Measurements from ENCODE around the gene CKM. TPM values are rescaled to one million over a fixed set of nuclear protein-coding genes. Genes with fewer than 3 reads are reported as not detected.

CKM gene
- total and polyA plus RNA-seq, 2 donors (not counting 3 experiments of a cell fraction or from before 2014, with no cell fraction given) = not detected

- Histone ChIP-seq H3K9me3 (replicated peaks; ENCODE audit: control insufficient read depth, insufficient read depth, low read length) (no peaks in the 10 kb centered on the region), H4K20me1 (replicated peaks; ENCODE audit: control insufficient read depth, extremely low read depth, insufficient read depth, low read length) (no peaks in the 10 kb centered on the region), H3K36me3 (ENCODE audit: control insufficient read depth in 2 of 2, extremely low read depth in 1 of 2, insufficient read depth in 2 of 2, low read length in 2 of 2) (peaks cover 0 to 27% of the 10 kb centered on the region in 2 experiments), H3K9me1 (replicated peaks; ENCODE audit: control insufficient read depth, extremely low read depth, insufficient read depth, low read length) (no peaks in the 10 kb centered on the region), H3K9ac (replicated peaks; ENCODE audit: extremely low read depth, insufficient read depth, low read length) (no peak overlapping the region), H3K27me3 (ENCODE audit: control insufficient read depth in 2 of 2, insufficient read depth in 2 of 2, low read length in 2 of 2) (no peaks in the 10 kb centered on the region), H3K4me1 (ENCODE audit: control insufficient read depth, extremely low read depth, insufficient read depth, low read length) (no peaks in the 10 kb centered on the region), H2AFZ (ENCODE audit: low read depth, low read length) (no peak overlapping the region), H3K4me2 (ENCODE audit: insufficient read depth, low read length) (no peak overlapping the region), H3K27ac (ENCODE audit: insufficient read depth, low read depth, low read length) (no peak overlapping the region), H3K79me2 (ENCODE audit: control insufficient read depth, insufficient read depth, low read length) (no peaks in the 10 kb centered on the region), H3K4me3 (replicated peaks in 1 of 3; ENCODE audit: insufficient read depth in 1 of 3, low read depth in 1 of 3, low read length in 3 of 3) (no peak overlapping the region)
- POLR2A ChIA-PET = no interaction called here
- dilution Hi-C loops (cut with MboI; ENCODE audit: extremely low pct_ligation_motif_present, low sequenced_read_pairs) = no loop called here
- intact Hi-C loops (cut with micrococcal nuclease) = no loop called here
- TF ChIP-seq JUN (IDR thresholded peaks at IDR 0.05; ENCODE audit: borderline replicate concordance, insufficient read depth, insufficient read length, low read depth) = no peak
- no peak for TF ChIP-seq GATA2 (IDR thresholded peaks at IDR 0.05; ENCODE audit: insufficient read depth, insufficient read length, low read depth, low read length)
- no peak for TF ChIP-seq EZH2 (IDR thresholded peaks at IDR 0.05; ENCODE audit: borderline replicate concordance, low read depth, low read length, severe bottlenecking)
- no peak for TF ChIP-seq MAX (IDR thresholded peaks at IDR 0.05; ENCODE audit: insufficient read depth, insufficient read length)
- no peak for TF ChIP-seq POLR2AphosphoS5 (IDR thresholded peaks at IDR 0.05; ENCODE audit: insufficient read depth, low read depth, low read length)
- TF ChIP-seq FOS (IDR thresholded peaks at IDR 0.05; ENCODE audit: borderline replicate concordance, insufficient read depth, low read length) = no peak
- no peak for TF ChIP-seq POLR2A (IDR thresholded peaks at IDR 0.05; ENCODE audit: low read depth, low read length)
- no peak for TF ChIP-seq CTCF (IDR thresholded peaks at IDR 0.05; ENCODE audit: extremely low read depth in 1 of 2, insufficient read depth in 1 of 2, low read depth in 1 of 2, low read length in 2 of 2)
- BruUV-seq (replicated peaks) = no TSS peak
- no peak for FAIRE-seq
- no peak for DNase-seq (ENCODE audit: low read depth, low spot score)
- CTCF ChIA-PET = no interaction called here
These were observed 38.9 kb upstream of the CKM start for GRCh38 chr19:45361608-45362007.
